Spleen (tissue), 11 donors: ENCODE measurements around the gene MYO1D. TPM values are rescaled to one million over a fixed set of nuclear protein-coding genes. Genes with fewer than 3 reads are reported as not detected.

Experiments
- DNase-seq: peaks from one replicate; pipeline ENCODE4 v3.0.0-alpha.2; 2020
- H3K27ac ChIP-seq, 8 donors: fragments of 200-600 bp; sonication (generic) in 7 of 8; 1 replicate in 4 of 8; 2 replicates in 4 of 8; pipeline versions ENCODE4 v1.5.0 to v1.8.0; 2016 to 2021; ENCODE audit warnings: inconsistent platforms in 4 of 8, mild to moderate bottlenecking in 4 of 8, moderate library complexity in 1 of 8
- H3K27me3 ChIP-seq, 7 donors: fragments of 200-600 bp; sonication (generic) in 6 of 7; replicated peaks in 1 of 7; 1 replicate in 4 of 7; 2 replicates in 3 of 7; pipeline versions ENCODE4 v1.5.0 to v1.8.0; 2016 to 2021; ENCODE audit warnings: inconsistent platforms in 3 of 7, mild to moderate bottlenecking in 1 of 7
- H3K36me3 ChIP-seq, 6 donors: fragments of 200-600 bp; sonication (generic) in 5 of 6; 1 replicate in 4 of 6; 2 replicates in 2 of 6; pipeline versions ENCODE4 v1.5.0 to v1.8.0; 2016 to 2021; ENCODE audit warnings: inconsistent platforms in 2 of 6
- H3K4me1 ChIP-seq, 6 donors: fragments of 200-600 bp; sonication (generic) in 5 of 6; 1 replicate in 3 of 6; 2 replicates in 3 of 6; pipeline versions ENCODE4 v1.5.0 to v1.8.0; 2016 to 2021; ENCODE audit warnings: inconsistent platforms in 3 of 6
- H3K4me3 ChIP-seq, 8 donors: fragments of 200-600 bp; sonication (generic) in 7 of 8; 1 replicate in 4 of 8; 2 replicates in 4 of 8; pipeline versions ENCODE4 v1.5.0 to v1.8.0; 2016 to 2021; ENCODE audit warnings: inconsistent platforms in 4 of 8, mild to moderate bottlenecking in 4 of 8, moderate library complexity in 2 of 8
- H3K9me3 ChIP-seq, 8 donors: fragments of 200-600 bp; sonication (generic) in 7 of 8; 1 replicate in 4 of 8; 2 replicates in 4 of 8; pipeline versions ENCODE4 v1.5.0 to v1.8.0; 2016 to 2021; ENCODE audit warnings: inconsistent platforms in 4 of 8
- POLR2A ChIP-seq, 3 donors: fragments of 450-650 bp; IDR thresholded peaks; one replicate each; pipeline ENCODE4 v1.5.1; 2017; ENCODE audit warnings: antibody characterized with exemption in 3 of 3, mild to moderate bottlenecking in 1 of 3
- POLR2AphosphoS5 ChIP-seq, 3 donors: sonication (generic); formaldehyde crosslinking; IDR thresholded peaks; one replicate each; pipeline ENCODE4 v1.5.1; 2017; ENCODE audit warnings: antibody characterized with exemption in 3 of 3
- WGBS, 5 donors: extraction: QIAGEN DNeasy Blood & Tissue Kit in 3 of 5; methylation state at CpG; one replicate each; pipeline versions ENCODE4 v1.1.5 to v1.1.7; 2013 to 2018; 5-methylcytosine and 5-hydroxymethylcytosine counted together
- intact Hi-C: fragments of 100-400 bp; cut with DNase I; formaldehyde crosslinking; loops from one replicate; pipeline ENCODE4 v1.15.0; 2023; ENCODE audit warnings: low total_unique reads
- polyA plus RNA-seq, 3 donors: library from polyadenylated mRNA; stranded (reverse); fragments of 200-250 nt; gene quantifications; one replicate each; pipeline ENCODE4 v1.2.1, GENCODE V29; 2013
- total RNA-seq, 7 donors: library from RNA; depleted of rRNA in 3 of 7; stranded (reverse); fragments of >200 nt in 3 of 7; fragmentation: NEBNext Ultra II Directional in 4 of 7; extraction: Animal tissue kit (Norgen Biotek cat#: 25700) in 4 of 7; gene quantifications; one replicate each; pipeline versions ENCODE4 v1.1.0 to v1.2.1, GENCODE V29; 2016 to 2021
- TF ChIP-seq, protein P1 (sequence below), 11 experiments: fragments of 200-600 bp in 7 of 11; fragments of 450-650 bp in 4 of 11; sonication (generic) in 4 of 11; IDR thresholded peaks in 8 of 11; conservative IDR thresholded peaks in 3 of 11; 1 replicate in 7 of 11; 2 replicates in 4 of 11; pipeline versions ENCODE4 v1.4.0 to v1.8.0; 2016 to 2021; ENCODE audit warnings: antibody characterized with exemption in 11 of 11, inconsistent platforms in 4 of 11, mild to moderate bottlenecking in 1 of 11
- donor health status: healthy with polysubstance abuse.
- donor health status: DM: no; HTN: no; CAD: no; lungs with moderate emphysema.
- donor health status: DM: no; HTN: no; CAD: no.
- donor health status: Bipolar disorder and iron deficiency.
- donor health status: healthy.
- donor health status: DM: no; HTN: no; CAD: no.
- donor health status: DM: yes; HTN: yes; CAD: no.

MYO1D gene
- total and polyA plus RNA-seq, 10 donors, result 2.3 to 36.4 (median 23.4) TPM

DNA sequence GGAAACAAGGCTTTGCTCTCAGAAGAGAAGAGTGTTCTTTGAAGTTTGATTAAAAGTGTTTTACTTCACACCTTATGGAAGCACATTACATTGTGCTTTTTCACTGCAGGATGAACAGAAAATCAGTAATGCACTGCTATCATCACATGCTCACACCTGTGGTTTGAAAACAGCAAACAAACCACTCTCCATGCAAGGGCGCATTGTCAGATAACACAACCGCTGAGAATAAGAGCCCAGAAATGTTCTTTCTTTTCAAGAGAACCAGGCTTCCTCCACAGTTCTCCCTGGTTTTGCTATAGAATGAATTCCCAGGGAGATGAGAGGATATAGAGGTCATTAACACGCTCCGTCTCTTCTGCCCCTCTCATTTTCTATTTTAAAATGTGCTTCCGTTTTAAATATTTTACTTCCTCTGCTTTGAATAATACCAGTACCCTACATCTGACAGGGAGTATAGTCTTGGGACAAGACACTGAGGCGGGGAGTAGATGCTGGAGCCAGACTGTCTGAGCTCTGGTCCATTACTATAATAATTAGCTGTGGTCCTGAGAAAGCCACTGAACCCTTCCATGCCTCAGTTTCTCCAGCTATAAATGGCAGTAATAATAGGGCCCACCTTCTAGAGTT lies 318.5 kb downstream of the MYO1D start:
- TF ChIP-seq POLR2A (IDR thresholded peaks at IDR 0.05) (no peak), POLR2AphosphoS5 (IDR thresholded peaks at IDR 0.05) (no peak)
- TF ChIP-seq, protein P1, sequence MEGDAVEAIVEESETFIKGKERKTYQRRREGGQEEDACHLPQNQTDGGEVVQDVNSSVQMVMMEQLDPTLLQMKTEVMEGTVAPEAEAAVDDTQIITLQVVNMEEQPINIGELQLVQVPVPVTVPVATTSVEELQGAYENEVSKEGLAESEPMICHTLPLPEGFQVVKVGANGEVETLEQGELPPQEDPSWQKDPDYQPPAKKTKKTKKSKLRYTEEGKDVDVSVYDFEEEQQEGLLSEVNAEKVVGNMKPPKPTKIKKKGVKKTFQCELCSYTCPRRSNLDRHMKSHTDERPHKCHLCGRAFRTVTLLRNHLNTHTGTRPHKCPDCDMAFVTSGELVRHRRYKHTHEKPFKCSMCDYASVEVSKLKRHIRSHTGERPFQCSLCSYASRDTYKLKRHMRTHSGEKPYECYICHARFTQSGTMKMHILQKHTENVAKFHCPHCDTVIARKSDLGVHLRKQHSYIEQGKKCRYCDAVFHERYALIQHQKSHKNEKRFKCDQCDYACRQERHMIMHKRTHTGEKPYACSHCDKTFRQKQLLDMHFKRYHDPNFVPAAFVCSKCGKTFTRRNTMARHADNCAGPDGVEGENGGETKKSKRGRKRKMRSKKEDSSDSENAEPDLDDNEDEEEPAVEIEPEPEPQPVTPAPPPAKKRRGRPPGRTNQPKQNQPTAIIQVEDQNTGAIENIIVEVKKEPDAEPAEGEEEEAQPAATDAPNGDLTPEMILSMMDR (IDR thresholded peaks at IDR 0.05 in 8 of 11, conservative IDR thresholded peaks at IDR 0.05 in 3 of 11), result no peak
- H3K27ac ChIP-seq, result peak overlapping the region; percentile 10 to 85 (median 59)
- intact Hi-C loops, result no loop called here
- WGBS, 5 donors, result 26 to 45% (median 34%) methylated on average over 6 of the region's 6 CpGs
- peaks cover 0 to 64% (median 33%) of the 10 kb centered on the region in 6 donors for H3K4me1 ChIP-seq
- peak overlapping the region in 1 of 8 donors; percentile 24 for H3K4me3 ChIP-seq
- no peaks in the 10 kb centered on the region for H3K27me3 ChIP-seq
- H3K9me3 ChIP-seq, result no peaks in the 10 kb centered on the region
- no peaks in the 10 kb centered on the region for H3K36me3 ChIP-seq
- no peak for DNase-seq

DNA sequence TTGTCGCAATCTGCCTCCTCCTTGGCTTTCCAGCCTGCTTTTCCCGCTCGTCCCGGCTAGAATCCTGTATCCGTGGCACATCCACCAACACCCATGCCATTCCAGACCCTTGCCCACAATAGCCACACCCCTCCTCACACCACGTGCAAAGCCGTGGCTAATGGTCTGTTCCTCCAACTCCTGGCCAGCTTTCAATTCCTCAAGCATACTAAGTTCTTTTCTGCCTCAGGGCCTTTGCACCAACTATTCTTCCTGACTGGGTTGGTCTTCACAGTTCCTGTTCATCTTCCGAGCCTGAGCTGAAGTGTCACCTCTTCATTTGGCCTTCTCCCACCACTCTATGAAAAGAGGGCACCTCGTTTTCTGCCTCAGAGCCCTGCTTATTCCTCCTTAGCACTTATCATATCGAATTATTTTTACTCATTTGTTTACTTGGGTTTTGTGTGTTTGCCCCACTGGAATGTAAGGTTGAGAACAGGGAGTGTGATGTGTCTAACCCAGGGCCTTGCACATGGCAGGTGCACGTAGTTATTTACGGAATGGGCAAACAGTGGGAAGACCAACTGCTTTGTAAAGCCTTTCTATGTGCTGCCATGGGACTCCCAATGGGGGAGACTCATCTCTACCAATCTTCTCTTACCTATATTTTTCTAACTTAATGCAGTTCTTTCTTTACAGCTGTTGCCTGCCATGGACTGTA lies 321.2 kb downstream of the MYO1D start:
- TF ChIP-seq, protein P1 (IDR thresholded peaks at IDR 0.05 in 8 of 11, conservative IDR thresholded peaks at IDR 0.05 in 3 of 11), result no peak
- TF ChIP-seq POLR2AphosphoS5 (IDR thresholded peaks at IDR 0.05) (no peak), POLR2A (IDR thresholded peaks at IDR 0.05) (no peak)
- Histone ChIP-seq H3K27ac (peak overlapping the region in 4 of 8 donors; percentile 64 to 85 (median 72)), H3K4me3 (no peak overlapping the region), H3K27me3 (no peaks in the 10 kb centered on the region), H3K9me3 (no peaks in the 10 kb centered on the region), H3K36me3 (no peaks in the 10 kb centered on the region), H3K4me1 (peaks cover 0 to 80% (median 40%) of the 10 kb centered on the region in 6 donors)
- no peak for DNase-seq
- intact Hi-C loops, result no loop called here
- 91 to 95% (median 93%) methylated on average over 12 of the region's 12 CpGs for WGBS, 5 donors

DNA sequence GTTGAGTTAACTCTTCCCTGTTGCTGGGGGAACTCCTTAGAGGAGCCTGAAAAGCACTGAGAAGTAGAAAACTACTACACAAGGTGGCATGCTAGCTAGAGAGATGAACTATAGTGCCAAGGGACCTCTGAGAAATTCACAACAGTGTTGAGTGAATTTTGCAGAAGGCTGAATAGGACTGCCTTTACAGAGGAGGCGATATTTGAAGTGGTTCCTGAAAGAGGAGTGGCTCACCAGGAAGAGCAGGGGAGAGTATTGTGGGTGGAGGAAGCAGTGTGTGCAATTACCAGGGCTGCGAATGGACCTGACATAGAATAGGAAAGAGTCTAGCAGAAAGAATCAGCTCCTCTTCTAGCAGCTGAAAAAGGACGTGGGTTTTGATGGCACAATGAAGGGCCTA lies 323.8 kb downstream of the MYO1D start:
- H3K36me3 ChIP-seq, result no peaks in the 10 kb centered on the region
- 28 to 44% (median 35%) methylated on average over 3 of the region's 3 CpGs for WGBS, 5 donors
- H3K4me1 ChIP-seq, result peaks cover 0 to 67% (median 26%) of the 10 kb centered on the region in 6 donors
- H3K27me3 ChIP-seq, result no peaks in the 10 kb centered on the region
- no peaks in the 10 kb centered on the region for H3K9me3 ChIP-seq
- TF ChIP-seq POLR2A (IDR thresholded peaks at IDR 0.05) (no peak), POLR2AphosphoS5 (IDR thresholded peaks at IDR 0.05) (no peak)
- TF ChIP-seq, protein P1 (IDR thresholded peaks at IDR 0.05 in 8 of 11, conservative IDR thresholded peaks at IDR 0.05 in 3 of 11), result no peak
- H3K27ac ChIP-seq, result no peak overlapping the region
- DNase-seq, result no peak
- no peak overlapping the region for H3K4me3 ChIP-seq
- intact Hi-C loops, result no loop called here

DNA sequence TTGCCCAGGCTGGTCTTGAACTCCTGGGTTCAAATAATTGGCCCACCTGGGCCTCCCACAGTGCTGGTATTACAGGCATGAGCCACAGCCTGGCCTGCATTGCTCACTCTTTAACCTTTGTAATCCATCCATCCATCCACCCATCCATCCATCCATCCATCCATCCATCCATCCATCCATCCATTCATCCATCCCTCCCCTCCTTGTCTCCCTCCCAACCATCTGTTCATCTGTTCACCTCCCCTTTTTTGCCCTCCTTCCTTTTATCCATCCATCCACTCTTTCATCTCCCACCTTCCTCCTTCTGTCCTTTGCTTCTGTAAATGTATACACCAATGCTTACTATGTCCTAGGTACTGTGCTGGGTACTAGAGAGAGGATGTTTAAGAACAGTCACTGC lies 324.6 kb downstream of the MYO1D start:
- no peak overlapping the region for H3K27ac ChIP-seq
- H3K4me3 ChIP-seq, result no peak overlapping the region
- no peak for DNase-seq
- H3K27me3 ChIP-seq, result no peaks in the 10 kb centered on the region
- H3K9me3 ChIP-seq, result no peaks in the 10 kb centered on the region
- H3K36me3 ChIP-seq, result peaks cover 0 to 3% (median 0%) of the 10 kb centered on the region in 6 donors
- TF ChIP-seq POLR2AphosphoS5 (IDR thresholded peaks at IDR 0.05) (no peak), POLR2A (IDR thresholded peaks at IDR 0.05) (no peak)
- TF ChIP-seq, protein P1 (IDR thresholded peaks at IDR 0.05 in 8 of 11, conservative IDR thresholded peaks at IDR 0.05 in 3 of 11), result no peak
- H3K4me1 ChIP-seq, result peaks cover 0 to 58% (median 17%) of the 10 kb centered on the region in 6 donors
- intact Hi-C loops, result no loop called here
